ENCODE results near the gene TMEM156. TPM values are rescaled to one million over a fixed set of nuclear protein-coding genes. Genes with fewer than 3 reads are reported as not detected.

Gene TMEM156
- total RNA-seq, 1 donor from 2014 or later: 0.41 TPM

GRCh38 chr4:38930707-38931106, 101.5 kb downstream of the TMEM156 start:
- no peak for DNase-seq (ENCODE audit: low spot score in 2 of 2)
- no peak for FAIRE-seq

GRCh38 chr4:38930204-38930603, 102.0 kb downstream of the TMEM156 start:
- no peak for FAIRE-seq
- DNase-seq (ENCODE audit: low spot score in 2 of 2): no peak

GRCh38 chr4:38928974-38929373, 103.2 kb downstream of the TMEM156 start:
- FAIRE-seq (no peak), DNase-seq (ENCODE audit: low spot score in 2 of 2) (no peak)

- DNase-seq (ENCODE audit: low spot score in 2 of 2): no peak
- no peak for FAIRE-seq
Measured at GRCh38 chr4:38928568-38928967, 103.6 kb downstream of the TMEM156 start.

GRCh38 chr4:38926896-38927295, 105.3 kb downstream of the TMEM156 start:
- DNase-seq (ENCODE audit: low spot score in 2 of 2) (no peak), FAIRE-seq (no peak)

GRCh38 chr4:38925492-38926413, 106.5 kb downstream of the TMEM156 start:
- DNase-seq (ENCODE audit: low spot score in 2 of 2): peak in 1 of 2 donors; percentile 14
- no peak for FAIRE-seq

- FAIRE-seq: no peak
- DNase-seq (ENCODE audit: low spot score in 2 of 2): no peak
Measured at GRCh38 chr4:38924353-38924752, 107.9 kb downstream of the TMEM156 start.

- no peak for FAIRE-seq
- DNase-seq (ENCODE audit: low spot score in 2 of 2): no peak
Measured at GRCh38 chr4:38923746-38924145, 108.5 kb downstream of the TMEM156 start.

- no peak for FAIRE-seq
- no peak for DNase-seq (ENCODE audit: low spot score in 2 of 2)
Measured at GRCh38 chr4:38921151-38921550, 111.1 kb downstream of the TMEM156 start.

GRCh38 chr4:38920677-38921076, 111.5 kb downstream of the TMEM156 start:
- no peak for DNase-seq (ENCODE audit: low spot score in 2 of 2)
- no peak for FAIRE-seq

- DNase-seq (ENCODE audit: low spot score in 2 of 2) (no peak), FAIRE-seq (no peak)
Measured at GRCh38 chr4:38920186-38920585, 112.0 kb downstream of the TMEM156 start.

- FAIRE-seq: no peak
- DNase-seq (ENCODE audit: low spot score in 2 of 2): no peak
Measured at GRCh38 chr4:38919494-38919893, 112.7 kb downstream of the TMEM156 start.

GRCh38 chr4:38917481-38918025, 114.7 kb downstream of the TMEM156 start:
- FAIRE-seq (no peak), DNase-seq (ENCODE audit: low spot score in 2 of 2) (no peak)

Other genes starting within 250 kb of the TMEM156 start
- gene TLR10, start 249.4 kb downstream of the TMEM156 start, total RNA-seq: 1.6 TPM
- gene TLR1, start 227.6 kb downstream of the TMEM156 start, total RNA-seq: 2.0 TPM
- 1.2 TPM for gene TLR6, start 175.6 kb downstream of the TMEM156 start, total RNA-seq
- gene FAM114A1, start 164.6 kb downstream of the TMEM156 start, total RNA-seq: 9.4 TPM
- 57.1 TPM for gene KLHL5, start 29.8 kb upstream of the TMEM156 start, total RNA-seq
- gene WDR19, start 150.1 kb upstream of the TMEM156 start, total RNA-seq: 43.2 TPM

Data from frontal cortex (tissue), 4 donors.